ENCODE measurements around the gene SV2B.

The SV2B gene

GRCh38 chr15:91243826-91244225, 143.8 kb downstream of the SV2B start:
- DNase-seq = peak; percentile 84

- no peak for DNase-seq
These were observed 144.9 kb downstream of the SV2B start for GRCh38 chr15:91244919-91245318.

- DNase-seq = no peak
These were observed 146.9 kb downstream of the SV2B start for GRCh38 chr15:91246998-91247397.

GRCh38 chr15:91249591-91249990, 149.5 kb downstream of the SV2B start:
- DNase-seq = no peak

GRCh38 chr15:91252322-91252721, 152.3 kb downstream of the SV2B start:
- no peak for DNase-seq

- DNase-seq = no peak
These were observed 152.7 kb downstream of the SV2B start for GRCh38 chr15:91252756-91253155.

GRCh38 chr15:91253605-91254004, 153.5 kb downstream of the SV2B start:
- DNase-seq = no peak

GRCh38 chr15:91254766-91255165, 154.7 kb downstream of the SV2B start:
- DNase-seq = no peak

GRCh38 chr15:91255670-91256192, 155.7 kb downstream of the SV2B start:
- peak; percentile 22 for DNase-seq

- peak; percentile 22 for DNase-seq
These were observed 157.8 kb downstream of the SV2B start for GRCh38 chr15:91257746-91258414.

- DNase-seq = peak; percentile 69
These were observed 158.3 kb downstream of the SV2B start for GRCh38 chr15:91258415-91258759.

GRCh38 chr15:91259077-91259476, 159.0 kb downstream of the SV2B start:
- DNase-seq = no peak

- no peak for DNase-seq
These were observed 161.3 kb downstream of the SV2B start for GRCh38 chr15:91261345-91261744.

- DNase-seq = peak; percentile 38
These were observed 163.8 kb downstream of the SV2B start for GRCh38 chr15:91263632-91264531.

GRCh38 chr15:91264651-91265351, 164.7 kb downstream of the SV2B start:
- DNase-seq = peak; percentile 91

- DNase-seq = no peak
These were observed 165.4 kb downstream of the SV2B start for GRCh38 chr15:91265416-91265940.

- no peak for DNase-seq
These were observed 168.5 kb downstream of the SV2B start for GRCh38 chr15:91268510-91268909.

GRCh38 chr15:91270747-91271146, 170.7 kb downstream of the SV2B start:
- no peak for DNase-seq

- peak; percentile 84 for DNase-seq
These were observed 171.6 kb downstream of the SV2B start for GRCh38 chr15:91271565-91272153.

GRCh38 chr15:91275844-91276243, 175.8 kb downstream of the SV2B start:
- no peak for DNase-seq

- no peak for DNase-seq
These were observed 178.9 kb downstream of the SV2B start for GRCh38 chr15:91278951-91279350.

- DNase-seq = no peak
These were observed 179.4 kb downstream of the SV2B start for GRCh38 chr15:91279486-91279885.

GRCh38 chr15:91281947-91282346, 181.9 kb downstream of the SV2B start:
- no peak for DNase-seq
